ENCODE data around the gene SCLY.

Gene SCLY

GRCh38 chr2:238140721-238141540 is 80.1 kb downstream of the SCLY start:
- DNase-seq: no peak
- intact Hi-C loops (cut with DNase I): no loop called here

GRCh38 chr2:238141541-238142318 is 80.9 kb downstream of the SCLY start:
- no peak for DNase-seq
- intact Hi-C loops (cut with DNase I): no loop called here

- intact Hi-C loops (cut with DNase I): no loop called here
- DNase-seq: no peak
Measured at GRCh38 chr2:238142382-238143205, 81.8 kb downstream of the SCLY start.

GRCh38 chr2:238143239-238143951 is 82.6 kb downstream of the SCLY start:
- intact Hi-C loops (cut with DNase I): no loop called here
- no peak for DNase-seq

- no peak for DNase-seq
- intact Hi-C loops (cut with DNase I): no loop called here
Measured at GRCh38 chr2:238144262-238144661, 83.5 kb downstream of the SCLY start.

- no peak for DNase-seq
- intact Hi-C loops (cut with DNase I): no loop called here
Measured at GRCh38 chr2:238145046-238145445, 84.2 kb downstream of the SCLY start.

GRCh38 chr2:238145851-238146250 is 85.0 kb downstream of the SCLY start:
- DNase-seq: no peak
- intact Hi-C loops (cut with DNase I): no loop called here

GRCh38 chr2:238146884-238147544 is 86.2 kb downstream of the SCLY start:
- intact Hi-C loops (cut with DNase I): no loop called here
- DNase-seq: no peak

- intact Hi-C loops (cut with DNase I): no loop called here
- DNase-seq: no peak
Measured at GRCh38 chr2:238148981-238149380, 88.2 kb downstream of the SCLY start.

Data from head of caudate nucleus (tissue), 42 donors.